ENCODE measurements around the gene CNN2.

DNA sequence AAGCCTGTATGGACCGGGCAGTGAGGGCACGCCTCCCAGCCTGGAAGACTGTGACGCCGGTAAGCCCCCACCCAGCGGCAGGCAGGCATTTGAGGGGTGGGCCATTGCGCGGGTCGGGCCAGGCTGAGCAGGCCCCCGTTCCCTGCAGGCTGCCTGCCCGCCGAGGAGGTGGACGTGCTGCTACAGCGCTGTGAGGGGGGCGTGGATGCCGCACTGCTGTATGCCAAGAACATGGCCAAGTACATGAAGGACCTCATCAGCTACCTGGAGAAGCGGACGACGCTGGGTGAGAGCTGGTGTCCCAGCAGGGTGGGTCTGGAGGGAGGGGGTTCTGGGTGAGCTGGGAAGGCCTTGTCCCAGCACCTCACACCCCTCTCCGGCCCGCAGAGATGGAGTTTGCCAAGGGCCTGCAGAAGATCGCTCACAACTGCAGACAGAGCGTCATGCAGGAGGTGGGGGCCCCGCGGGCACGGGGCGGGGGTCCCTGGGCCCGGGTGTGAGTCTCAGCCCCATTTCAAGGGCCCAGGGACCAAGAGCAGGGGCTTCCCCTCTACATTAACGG lies 47.6 kb downstream of the CNN2 start:
- TF ChIP-seq, protein P1, sequence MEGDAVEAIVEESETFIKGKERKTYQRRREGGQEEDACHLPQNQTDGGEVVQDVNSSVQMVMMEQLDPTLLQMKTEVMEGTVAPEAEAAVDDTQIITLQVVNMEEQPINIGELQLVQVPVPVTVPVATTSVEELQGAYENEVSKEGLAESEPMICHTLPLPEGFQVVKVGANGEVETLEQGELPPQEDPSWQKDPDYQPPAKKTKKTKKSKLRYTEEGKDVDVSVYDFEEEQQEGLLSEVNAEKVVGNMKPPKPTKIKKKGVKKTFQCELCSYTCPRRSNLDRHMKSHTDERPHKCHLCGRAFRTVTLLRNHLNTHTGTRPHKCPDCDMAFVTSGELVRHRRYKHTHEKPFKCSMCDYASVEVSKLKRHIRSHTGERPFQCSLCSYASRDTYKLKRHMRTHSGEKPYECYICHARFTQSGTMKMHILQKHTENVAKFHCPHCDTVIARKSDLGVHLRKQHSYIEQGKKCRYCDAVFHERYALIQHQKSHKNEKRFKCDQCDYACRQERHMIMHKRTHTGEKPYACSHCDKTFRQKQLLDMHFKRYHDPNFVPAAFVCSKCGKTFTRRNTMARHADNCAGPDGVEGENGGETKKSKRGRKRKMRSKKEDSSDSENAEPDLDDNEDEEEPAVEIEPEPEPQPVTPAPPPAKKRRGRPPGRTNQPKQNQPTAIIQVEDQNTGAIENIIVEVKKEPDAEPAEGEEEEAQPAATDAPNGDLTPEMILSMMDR (conservative IDR thresholded peaks at IDR 0.05; ENCODE audit: low read depth, low read length), result no peak
- TF ChIP-seq EZH2 (IDR thresholded peaks at IDR 0.05; ENCODE audit: low read length, unreplicated experiment) (no peak), EZH2phosphoT487 (IDR thresholded peaks at IDR 0.05; ENCODE audit: borderline replicate concordance, low read length) (no peak)
